Measurements from ENCODE around the gene NTM. TPM values are rescaled to one million over a fixed set of nuclear protein-coding genes. Genes with fewer than 3 reads are reported as not detected.

Gene NTM
- total and polyA plus RNA-seq, 2 donors (not counting 1 experiment from before 2014, with no cell fraction given) = 12.3 to 28.6 TPM

DNA sequence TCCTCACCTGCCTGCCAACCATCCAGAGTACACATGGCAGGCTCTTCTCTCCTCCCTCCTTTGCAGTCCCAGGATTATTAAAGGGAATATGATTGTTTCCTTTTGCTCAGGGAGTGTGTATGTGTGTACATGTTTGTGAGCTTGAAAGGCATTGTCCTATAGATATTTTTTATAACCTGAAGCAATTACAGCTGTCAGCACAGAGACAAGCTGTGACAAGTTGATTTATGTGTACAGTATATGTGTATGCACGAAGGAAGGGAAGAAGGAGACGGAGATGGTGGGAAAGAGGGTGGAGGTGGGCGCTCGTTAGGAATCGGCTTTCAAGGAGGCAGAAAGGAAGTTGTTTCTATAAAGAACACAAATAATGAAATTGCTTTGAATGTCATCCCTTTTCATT, 537.0 kb downstream of the NTM start:
- H3K9ac ChIP-seq (ENCODE audit: insufficient read depth, low read length) = no peak overlapping the region
- H3K27me3 ChIP-seq (ENCODE audit: control insufficient read depth, insufficient read depth, low read length) = no peaks in the 10 kb centered on the region
- TF ChIP-seq, protein P1, sequence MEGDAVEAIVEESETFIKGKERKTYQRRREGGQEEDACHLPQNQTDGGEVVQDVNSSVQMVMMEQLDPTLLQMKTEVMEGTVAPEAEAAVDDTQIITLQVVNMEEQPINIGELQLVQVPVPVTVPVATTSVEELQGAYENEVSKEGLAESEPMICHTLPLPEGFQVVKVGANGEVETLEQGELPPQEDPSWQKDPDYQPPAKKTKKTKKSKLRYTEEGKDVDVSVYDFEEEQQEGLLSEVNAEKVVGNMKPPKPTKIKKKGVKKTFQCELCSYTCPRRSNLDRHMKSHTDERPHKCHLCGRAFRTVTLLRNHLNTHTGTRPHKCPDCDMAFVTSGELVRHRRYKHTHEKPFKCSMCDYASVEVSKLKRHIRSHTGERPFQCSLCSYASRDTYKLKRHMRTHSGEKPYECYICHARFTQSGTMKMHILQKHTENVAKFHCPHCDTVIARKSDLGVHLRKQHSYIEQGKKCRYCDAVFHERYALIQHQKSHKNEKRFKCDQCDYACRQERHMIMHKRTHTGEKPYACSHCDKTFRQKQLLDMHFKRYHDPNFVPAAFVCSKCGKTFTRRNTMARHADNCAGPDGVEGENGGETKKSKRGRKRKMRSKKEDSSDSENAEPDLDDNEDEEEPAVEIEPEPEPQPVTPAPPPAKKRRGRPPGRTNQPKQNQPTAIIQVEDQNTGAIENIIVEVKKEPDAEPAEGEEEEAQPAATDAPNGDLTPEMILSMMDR (conservative IDR thresholded peaks at IDR 0.05 in 1 of 2, IDR thresholded peaks at IDR 0.05 in 1 of 2; ENCODE audit: low read depth in 1 of 2, low read length in 2 of 2) = no peak
- TF ChIP-seq EZH2 (IDR thresholded peaks at IDR 0.05; ENCODE audit: low read length, missing control alignments) = no peak
- H3K4me3 ChIP-seq (replicated peaks in 1 of 4; ENCODE audit: control extremely low read depth in 1 of 4, insufficient read depth in 1 of 4, low read depth in 3 of 4, low read length in 4 of 4) = no peak overlapping the region
- H2AFZ ChIP-seq (ENCODE audit: low read length) = no peak overlapping the region
- peaks cover 22% of the 10 kb centered on the region for H3K79me2 ChIP-seq (ENCODE audit: control insufficient read depth, insufficient read depth, low read length)
- peaks cover 7% of the 10 kb centered on the region for H3K4me1 ChIP-seq (ENCODE audit: control insufficient read depth, extremely low read depth, insufficient read depth, low read length)
- no peak overlapping the region for H3K4me2 ChIP-seq (ENCODE audit: extremely low read depth, insufficient read depth, low read length)
- no peaks in the 10 kb centered on the region for H4K20me1 ChIP-seq (ENCODE audit: control insufficient read depth, extremely low read depth, insufficient read depth, low read length)
- no peaks in the 10 kb centered on the region for H3K9me3 ChIP-seq (ENCODE audit: control insufficient read depth, insufficient read depth, low read depth, low read length)
- H3K27ac ChIP-seq (ENCODE audit: insufficient read depth, low read length) = no peak overlapping the region
- no peaks in the 10 kb centered on the region for H3K36me3 ChIP-seq (ENCODE audit: control insufficient read depth, insufficient read depth, low read length)
- no peak for DNase-seq (ENCODE audit: low read depth in 2 of 2)

- DNase-seq (ENCODE audit: low read depth in 2 of 2) = no peak
- Histone ChIP-seq H3K4me1 (ENCODE audit: control insufficient read depth, extremely low read depth, insufficient read depth, low read length) (peaks cover 7% of the 10 kb centered on the region), H3K36me3 (ENCODE audit: control insufficient read depth, insufficient read depth, low read length) (no peaks in the 10 kb centered on the region), H3K9me3 (ENCODE audit: control insufficient read depth, insufficient read depth, low read depth, low read length) (no peaks in the 10 kb centered on the region), H3K4me3 (replicated peaks in 1 of 4; ENCODE audit: control extremely low read depth in 1 of 4, insufficient read depth in 1 of 4, low read depth in 3 of 4, low read length in 4 of 4) (no peak overlapping the region), H3K4me2 (ENCODE audit: extremely low read depth, insufficient read depth, low read length) (no peak overlapping the region), H3K27ac (ENCODE audit: insufficient read depth, low read length) (no peak overlapping the region), H2AFZ (ENCODE audit: low read length) (no peak overlapping the region), H3K9ac (ENCODE audit: insufficient read depth, low read length) (no peak overlapping the region), H3K79me2 (ENCODE audit: control insufficient read depth, insufficient read depth, low read length) (peaks cover 22% of the 10 kb centered on the region), H4K20me1 (ENCODE audit: control insufficient read depth, extremely low read depth, insufficient read depth, low read length) (no peaks in the 10 kb centered on the region), H3K27me3 (ENCODE audit: control insufficient read depth, insufficient read depth, low read length) (no peaks in the 10 kb centered on the region)
- TF ChIP-seq, protein P1 (conservative IDR thresholded peaks at IDR 0.05 in 1 of 2, IDR thresholded peaks at IDR 0.05 in 1 of 2; ENCODE audit: low read depth in 1 of 2, low read length in 2 of 2) = no peak
These were observed 537.9 kb downstream of the NTM start for GRCh38 chr11:131908316-131908715.

- no peaks in the 10 kb centered on the region for H3K27me3 ChIP-seq (ENCODE audit: control insufficient read depth, insufficient read depth, low read length)
- H3K27ac ChIP-seq (ENCODE audit: insufficient read depth, low read length) = peak overlapping the region; percentile 43
- peak overlapping the region; percentile 13 for H2AFZ ChIP-seq (ENCODE audit: low read length)
- H3K4me2 ChIP-seq (ENCODE audit: extremely low read depth, insufficient read depth, low read length) = peak overlapping the region; percentile 92
- peak in 1 of 2 donors; percentile 58 for DNase-seq (ENCODE audit: low read depth in 2 of 2)
- H3K9me3 ChIP-seq (ENCODE audit: control insufficient read depth, insufficient read depth, low read depth, low read length) = no peaks in the 10 kb centered on the region
- peaks cover 7% of the 10 kb centered on the region for H3K4me1 ChIP-seq (ENCODE audit: control insufficient read depth, extremely low read depth, insufficient read depth, low read length)
- peak overlapping the region; percentile 82 for H3K9ac ChIP-seq (ENCODE audit: insufficient read depth, low read length)
- TF ChIP-seq, protein P1 (conservative IDR thresholded peaks at IDR 0.05 in 1 of 2, IDR thresholded peaks at IDR 0.05 in 1 of 2; ENCODE audit: low read depth in 1 of 2, low read length in 2 of 2) = no peak
- TF ChIP-seq EZH2 (IDR thresholded peaks at IDR 0.05; ENCODE audit: low read length, missing control alignments) = no peak
- H3K36me3 ChIP-seq (ENCODE audit: control insufficient read depth, insufficient read depth, low read length) = no peaks in the 10 kb centered on the region
- H4K20me1 ChIP-seq (ENCODE audit: control insufficient read depth, extremely low read depth, insufficient read depth, low read length) = no peaks in the 10 kb centered on the region
- peak overlapping the region; percentile 47 to 94 (median 78) for H3K4me3 ChIP-seq (replicated peaks in 1 of 4; ENCODE audit: control extremely low read depth in 1 of 4, insufficient read depth in 1 of 4, low read depth in 3 of 4, low read length in 4 of 4)
- H3K79me2 ChIP-seq (ENCODE audit: control insufficient read depth, insufficient read depth, low read length) = peaks cover 27% of the 10 kb centered on the region
These were observed 539.2 kb downstream of the NTM start for GRCh38 chr11:131909426-131910177.
